ENCODE data around the gene SLC16A2.

SLC16A2 gene

DNA sequence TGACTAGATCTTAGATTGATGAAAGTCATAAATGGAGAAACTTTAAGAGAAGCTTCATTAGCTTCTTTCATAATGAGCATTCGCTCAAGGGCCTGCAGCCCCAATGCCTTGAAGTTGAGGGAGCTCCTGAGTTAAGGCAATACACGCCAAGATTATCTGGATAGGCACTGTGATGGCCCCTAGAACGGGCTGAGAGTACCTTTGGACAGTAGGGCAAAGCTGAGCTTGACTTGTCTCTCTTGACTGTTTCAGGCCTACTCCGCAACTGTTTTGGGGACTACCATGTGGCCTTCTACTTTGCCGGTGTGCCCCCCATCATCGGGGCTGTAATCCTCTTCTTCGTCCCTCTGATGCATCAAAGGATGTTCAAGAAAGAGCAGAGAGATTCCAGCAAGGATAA, 109.8 kb downstream of the SLC16A2 start:
- Histone ChIP-seq H3K36me3 (replicated peaks) (no peaks in the 10 kb centered on the region), H3K27me3 (replicated peaks) (no peaks in the 10 kb centered on the region), H3K4me3 (ENCODE audit: low read depth, low read length) (no peak overlapping the region), H3K27ac (no peak overlapping the region)
- TF ChIP-seq, protein P1, sequence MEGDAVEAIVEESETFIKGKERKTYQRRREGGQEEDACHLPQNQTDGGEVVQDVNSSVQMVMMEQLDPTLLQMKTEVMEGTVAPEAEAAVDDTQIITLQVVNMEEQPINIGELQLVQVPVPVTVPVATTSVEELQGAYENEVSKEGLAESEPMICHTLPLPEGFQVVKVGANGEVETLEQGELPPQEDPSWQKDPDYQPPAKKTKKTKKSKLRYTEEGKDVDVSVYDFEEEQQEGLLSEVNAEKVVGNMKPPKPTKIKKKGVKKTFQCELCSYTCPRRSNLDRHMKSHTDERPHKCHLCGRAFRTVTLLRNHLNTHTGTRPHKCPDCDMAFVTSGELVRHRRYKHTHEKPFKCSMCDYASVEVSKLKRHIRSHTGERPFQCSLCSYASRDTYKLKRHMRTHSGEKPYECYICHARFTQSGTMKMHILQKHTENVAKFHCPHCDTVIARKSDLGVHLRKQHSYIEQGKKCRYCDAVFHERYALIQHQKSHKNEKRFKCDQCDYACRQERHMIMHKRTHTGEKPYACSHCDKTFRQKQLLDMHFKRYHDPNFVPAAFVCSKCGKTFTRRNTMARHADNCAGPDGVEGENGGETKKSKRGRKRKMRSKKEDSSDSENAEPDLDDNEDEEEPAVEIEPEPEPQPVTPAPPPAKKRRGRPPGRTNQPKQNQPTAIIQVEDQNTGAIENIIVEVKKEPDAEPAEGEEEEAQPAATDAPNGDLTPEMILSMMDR (IDR thresholded peaks at IDR 0.05; ENCODE audit: low read depth, low read length, missing control alignments): no peak
- in situ Hi-C loops (cut with HindIII; ENCODE audit: low pct_ligation_motif_present, low sequenced_read_pairs): no loop called here
- DNase-seq: no peak

DNA sequence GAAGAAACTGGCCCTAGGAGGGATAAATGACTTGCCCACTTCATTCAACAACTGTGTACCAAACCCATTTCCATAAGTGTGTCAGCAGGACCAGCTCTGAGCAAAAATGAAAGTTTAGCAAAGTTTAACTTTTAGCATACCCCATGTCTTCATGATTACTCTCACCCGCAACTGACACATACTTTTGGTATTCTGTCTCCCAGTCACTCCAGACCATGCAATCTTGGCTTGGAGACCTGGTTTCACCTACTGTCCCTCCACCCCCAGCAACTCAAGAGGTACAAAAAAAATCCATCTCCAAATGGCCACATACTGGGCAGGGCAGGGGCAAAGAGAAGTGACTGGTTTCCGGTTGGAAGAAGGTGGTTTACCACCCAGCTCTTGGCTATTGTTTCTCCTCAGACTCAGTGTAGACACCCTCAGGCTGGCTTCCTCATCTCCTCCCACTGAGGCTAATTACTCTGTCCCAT, 113.3 kb downstream of the SLC16A2 start:
- Histone ChIP-seq H3K4me3 (ENCODE audit: low read depth, low read length) (no peak overlapping the region), H3K27ac (no peak overlapping the region), H3K27me3 (replicated peaks) (no peaks in the 10 kb centered on the region), H3K36me3 (replicated peaks) (no peaks in the 10 kb centered on the region)
- in situ Hi-C loops (cut with HindIII; ENCODE audit: low pct_ligation_motif_present, low sequenced_read_pairs): no loop called here
- TF ChIP-seq, protein P1 (IDR thresholded peaks at IDR 0.05; ENCODE audit: low read depth, low read length, missing control alignments): no peak
- peak; percentile 5 for DNase-seq

DNA sequence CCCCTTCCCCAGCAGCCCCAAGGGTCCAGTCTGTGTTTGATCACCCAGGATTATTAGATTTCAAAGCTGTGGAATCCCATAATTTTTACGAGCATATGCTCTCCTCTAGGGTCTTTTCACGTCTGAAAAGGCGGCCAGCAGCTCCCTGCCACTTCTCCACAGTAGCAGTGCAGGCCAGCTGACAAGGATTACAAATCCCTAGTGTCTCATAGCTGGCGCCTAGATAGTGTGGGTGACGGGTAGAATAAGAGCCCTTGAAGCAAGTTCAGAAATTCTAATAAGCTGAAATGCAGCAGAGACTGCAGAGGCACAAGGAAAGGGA, 113.8 kb downstream of the SLC16A2 start:
- Histone ChIP-seq H3K27me3 (replicated peaks) (no peaks in the 10 kb centered on the region), H3K4me3 (ENCODE audit: low read depth, low read length) (no peak overlapping the region), H3K36me3 (replicated peaks) (no peaks in the 10 kb centered on the region), H3K27ac (no peak overlapping the region)
- in situ Hi-C loops (cut with HindIII; ENCODE audit: low pct_ligation_motif_present, low sequenced_read_pairs): no loop called here
- DNase-seq: no peak
- TF ChIP-seq, protein P1 (IDR thresholded peaks at IDR 0.05; ENCODE audit: low read depth, low read length, missing control alignments): no peak

DNA sequence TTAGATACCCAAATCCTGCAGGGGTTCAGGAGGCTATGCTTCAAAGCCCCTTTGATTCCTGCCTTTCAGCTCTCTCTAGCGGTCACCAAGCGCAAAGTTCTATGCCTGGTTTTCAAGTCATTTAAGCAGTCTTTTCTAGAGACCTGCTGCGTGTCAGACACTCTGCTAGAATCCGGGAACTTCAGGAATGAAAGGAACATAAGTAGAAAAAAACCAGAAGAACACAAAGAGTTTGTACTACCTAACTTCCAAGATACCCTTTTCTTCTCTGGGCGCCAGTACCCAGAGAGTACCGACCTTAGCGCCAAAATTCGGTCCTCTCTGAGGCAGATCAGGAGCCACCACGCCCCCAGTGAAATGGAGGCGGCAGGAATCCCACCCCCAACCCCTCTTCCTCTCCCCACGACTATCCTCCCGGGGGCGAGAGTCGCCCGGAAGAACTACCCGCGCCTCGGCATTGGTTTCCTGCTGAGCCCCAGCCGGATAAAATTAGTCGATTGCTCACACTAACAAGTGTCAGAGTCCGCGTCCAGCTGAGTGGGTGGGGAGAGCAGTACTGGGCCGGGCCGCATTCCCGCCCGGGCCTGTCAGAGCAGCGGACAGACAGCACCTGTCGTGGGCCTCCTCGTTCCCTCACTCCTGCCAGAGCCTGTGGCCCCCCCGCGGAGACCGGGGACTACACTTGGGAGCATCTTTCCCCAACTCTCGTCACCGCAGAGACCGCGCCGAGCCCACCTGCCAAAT, 114.3 kb downstream of the SLC16A2 start:
- peak overlapping the region; percentile 51 for H3K4me3 ChIP-seq (ENCODE audit: low read depth, low read length)
- H3K27me3 ChIP-seq (replicated peaks): no peaks in the 10 kb centered on the region
- DNase-seq: peak; percentile 31
- no peak overlapping the region for H3K27ac ChIP-seq
- TF ChIP-seq, protein P1 (IDR thresholded peaks at IDR 0.05; ENCODE audit: low read depth, low read length, missing control alignments): peak; percentile 60
- in situ Hi-C loops (cut with HindIII; ENCODE audit: low pct_ligation_motif_present, low sequenced_read_pairs): no loop called here
- no peaks in the 10 kb centered on the region for H3K36me3 ChIP-seq (replicated peaks)

DNA sequence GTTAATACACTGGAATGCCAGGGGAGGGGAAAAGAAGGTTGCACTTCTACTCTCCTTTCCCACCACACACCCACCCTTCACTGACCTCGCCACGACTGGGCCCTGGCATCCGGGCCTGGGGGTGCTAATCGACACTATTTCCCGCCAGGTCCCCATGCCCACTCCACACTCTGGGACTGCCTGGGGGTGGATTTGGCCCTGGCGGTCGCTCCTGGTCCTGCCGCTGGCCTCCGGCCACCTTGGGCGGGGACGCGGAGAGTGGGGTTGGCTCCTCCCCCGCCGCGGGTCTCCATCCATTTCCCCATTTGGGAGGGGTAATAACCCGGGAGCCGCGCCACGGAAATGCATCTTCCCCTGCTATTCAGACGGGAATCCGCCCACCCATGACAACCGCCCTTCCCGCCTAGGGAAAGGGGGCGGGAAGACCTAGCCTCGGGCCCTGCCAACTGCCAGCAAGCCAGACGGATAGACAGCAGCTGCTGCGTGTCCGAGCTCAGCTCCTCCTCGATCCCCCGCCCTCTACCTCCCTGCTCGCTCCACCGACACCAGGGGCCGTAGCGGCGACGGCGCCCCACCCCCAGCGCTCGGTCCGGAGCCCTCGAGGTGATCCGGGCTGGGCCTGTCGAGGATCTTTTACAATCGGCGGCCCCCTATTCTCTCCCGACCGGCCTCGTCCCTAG, 115.0 kb downstream of the SLC16A2 start:
- TF ChIP-seq, protein P1 (IDR thresholded peaks at IDR 0.05; ENCODE audit: low read depth, low read length, missing control alignments): peak; percentile 54
- in situ Hi-C loops (cut with HindIII; ENCODE audit: low pct_ligation_motif_present, low sequenced_read_pairs): no loop called here
- H3K27ac ChIP-seq: no peak overlapping the region
- no peaks in the 10 kb centered on the region for H3K27me3 ChIP-seq (replicated peaks)
- DNase-seq: peak; percentile 53
- H3K4me3 ChIP-seq (ENCODE audit: low read depth, low read length): peak overlapping the region; percentile 51
- H3K36me3 ChIP-seq (replicated peaks): no peaks in the 10 kb centered on the region
